DMS114 treated with DMSO at 0.1 percent for 48 hours (cell line): ENCODE data around the gene SLC35G6.

Source experiments
- DNase-seq: peaks from one replicate; lab custom pipeline; 2025; ENCODE audit not compliant: unreplicated experiment; lab: John Stamatoyannopoulos, UW

The SLC35G6 gene

GRCh38 chr17:7499161-7499560 is 17.9 kb downstream of the SLC35G6 start:
- no peak for DNase-seq

- no peak for DNase-seq
These were observed 20.5 kb downstream of the SLC35G6 start for GRCh38 chr17:7501729-7502128.

GRCh38 chr17:7502171-7502847 is 21.1 kb downstream of the SLC35G6 start:
- no peak for DNase-seq

DNA sequence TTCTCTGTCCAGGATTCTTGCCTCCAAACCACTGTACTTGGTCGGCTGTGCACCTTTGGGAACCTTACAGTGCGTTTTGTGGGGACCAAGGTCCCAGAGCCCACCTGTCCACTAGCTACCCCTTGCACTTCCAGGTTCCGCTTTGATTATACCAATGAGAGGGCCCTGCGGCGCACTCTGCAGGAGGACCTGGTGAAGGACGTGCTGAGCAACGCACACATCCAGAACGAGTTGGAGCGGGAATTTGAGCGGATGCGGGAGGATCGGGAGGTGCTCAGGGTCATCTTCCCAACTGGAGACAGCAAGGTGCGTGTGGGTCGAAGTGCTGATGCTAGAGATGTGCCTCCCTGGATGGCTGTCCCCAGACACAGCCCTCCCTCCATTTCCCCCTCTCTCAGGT is 21.7 kb downstream of the SLC35G6 start:
- no peak for DNase-seq

DNA sequence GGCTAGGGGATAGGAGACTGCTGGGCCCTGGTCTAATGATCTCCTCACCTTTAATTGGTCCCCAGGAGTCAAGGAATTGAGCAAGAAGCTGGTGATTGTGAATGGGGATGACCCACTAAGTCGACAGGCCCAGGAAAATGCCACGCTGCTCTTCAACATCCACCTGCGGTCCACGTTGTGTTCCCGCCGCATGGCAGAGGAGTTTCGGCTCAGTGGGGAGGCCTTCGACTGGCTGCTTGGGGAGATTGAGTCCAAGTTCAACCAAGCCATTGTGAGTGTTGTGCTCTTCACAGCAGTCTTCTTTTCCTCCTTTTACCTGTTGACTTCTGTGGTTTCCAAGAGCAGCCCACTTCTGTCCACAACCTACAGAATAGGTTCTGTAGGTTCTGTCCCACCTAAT is 22.3 kb downstream of the SLC35G6 start:
- no peak for DNase-seq

DNA sequence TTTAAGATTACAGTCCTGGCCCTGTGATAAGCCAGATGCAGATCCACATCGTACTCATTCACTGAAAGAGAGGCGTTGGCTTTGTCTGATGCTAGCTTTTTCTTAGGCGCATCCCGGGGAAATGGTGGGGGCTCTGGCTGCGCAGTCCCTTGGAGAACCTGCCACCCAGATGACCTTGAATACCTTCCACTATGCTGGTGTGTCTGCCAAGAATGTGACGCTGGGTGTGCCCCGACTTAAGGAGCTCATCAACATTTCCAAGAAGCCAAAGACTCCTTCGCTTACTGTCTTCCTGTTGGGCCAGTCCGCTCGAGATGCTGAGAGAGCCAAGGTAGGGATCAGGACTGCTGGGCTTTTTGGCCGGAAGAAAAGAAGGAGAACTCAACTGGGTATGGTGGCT is 26.9 kb downstream of the SLC35G6 start:
- DNase-seq = no peak

- no peak for DNase-seq
These were observed 27.6 kb downstream of the SLC35G6 start for GRCh38 chr17:7508846-7509245.

DNA sequence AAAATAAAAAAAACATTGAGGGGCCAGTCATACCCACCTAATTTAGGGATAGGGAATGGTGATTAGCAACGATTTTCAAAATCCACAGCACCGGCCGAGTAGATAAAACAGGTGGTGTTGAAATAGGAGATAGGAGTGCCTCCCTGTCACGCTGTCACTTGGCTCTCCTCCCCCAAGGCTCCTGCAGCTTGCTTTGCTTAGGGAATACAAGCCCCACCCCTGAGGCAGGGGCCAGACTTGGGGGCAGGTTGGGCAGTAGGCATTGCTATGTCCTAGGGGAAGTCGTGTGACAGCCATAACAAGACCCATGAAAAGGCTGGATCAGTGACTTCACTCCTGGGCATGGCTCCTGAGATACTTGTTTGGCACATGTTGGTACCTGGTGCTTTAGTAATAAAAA is 28.7 kb downstream of the SLC35G6 start:
- DNase-seq = no peak

DNA sequence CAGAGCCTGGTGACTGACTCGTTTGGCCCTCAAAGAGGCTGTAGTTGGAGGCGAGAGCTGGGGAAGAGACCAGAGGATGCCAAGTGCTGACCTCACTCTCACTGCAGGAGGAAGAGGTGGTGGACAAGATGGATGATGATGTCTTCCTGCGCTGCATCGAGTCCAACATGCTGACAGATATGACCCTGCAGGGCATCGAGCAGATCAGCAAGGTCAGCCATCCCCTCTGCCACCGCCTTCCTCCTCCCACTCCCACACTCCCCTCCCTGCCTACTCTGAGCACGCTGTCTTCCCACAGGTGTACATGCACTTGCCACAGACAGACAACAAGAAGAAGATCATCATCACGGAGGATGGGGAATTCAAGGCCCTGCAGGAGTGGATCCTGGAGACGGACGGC is 29.9 kb downstream of the SLC35G6 start:
- no peak for DNase-seq

- no peak for DNase-seq
These were observed 30.9 kb downstream of the SLC35G6 start for GRCh38 chr17:7512105-7512504.

GRCh38 chr17:7512824-7513540 is 31.7 kb downstream of the SLC35G6 start:
- no peak for DNase-seq

DNA sequence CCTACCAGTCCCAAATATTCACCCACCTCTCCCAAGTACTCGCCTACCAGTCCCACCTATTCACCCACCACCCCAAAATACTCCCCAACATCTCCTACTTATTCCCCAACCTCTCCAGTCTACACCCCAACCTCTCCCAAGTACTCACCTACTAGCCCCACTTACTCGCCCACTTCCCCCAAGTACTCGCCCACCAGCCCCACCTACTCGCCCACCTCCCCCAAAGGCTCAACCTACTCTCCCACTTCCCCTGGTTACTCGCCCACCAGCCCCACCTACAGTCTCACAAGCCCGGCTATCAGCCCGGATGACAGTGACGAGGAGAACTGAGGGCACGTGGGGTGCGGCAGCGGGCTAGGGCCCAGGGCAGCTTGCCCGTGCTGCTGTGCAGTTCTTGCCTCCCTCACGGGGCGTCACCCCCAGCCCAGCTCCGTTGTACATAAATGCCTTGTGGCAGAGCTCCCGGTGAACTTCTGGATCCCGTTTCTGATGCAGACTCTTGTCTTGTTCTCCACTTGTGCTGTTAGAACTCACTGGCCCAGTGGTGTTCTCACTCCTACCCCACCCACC is 32.7 kb downstream of the SLC35G6 start:
- no peak for DNase-seq

DNA sequence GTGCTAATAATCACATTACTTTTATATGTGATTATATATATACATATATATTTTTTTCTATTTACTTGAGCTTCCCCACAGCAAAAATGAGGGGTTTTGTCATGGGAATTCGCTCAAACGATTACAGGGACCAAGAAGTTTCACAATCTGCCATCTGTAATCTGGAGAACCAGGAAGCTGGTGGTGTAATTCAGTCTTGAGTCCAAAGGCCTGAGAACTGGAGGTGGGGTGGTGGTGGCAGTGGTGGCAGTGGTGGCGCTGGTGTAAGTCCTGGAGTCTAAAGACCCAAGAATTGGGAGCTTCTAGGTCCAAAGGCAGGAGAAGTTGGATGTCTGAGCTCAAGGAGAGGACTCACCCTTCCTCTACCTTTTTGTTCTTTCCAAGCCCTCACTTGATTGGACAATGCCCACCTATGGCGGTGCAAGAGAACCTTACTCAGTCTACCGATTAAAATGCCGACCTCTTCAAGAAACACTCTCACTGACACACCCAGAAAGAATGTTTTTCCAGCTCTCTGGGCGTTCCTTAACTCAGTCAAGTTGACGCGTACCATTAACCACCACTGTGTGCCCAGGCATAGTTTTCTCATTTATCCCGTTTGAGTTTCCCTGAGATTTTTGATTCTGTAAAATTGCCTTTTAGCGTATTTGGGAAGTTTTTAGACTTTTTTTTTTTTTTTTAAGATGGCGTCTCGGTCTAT is 34.8 kb downstream of the SLC35G6 start:
- no peak for DNase-seq

GRCh38 chr17:7523033-7523432 is 41.8 kb downstream of the SLC35G6 start:
- DNase-seq = no peak

DNA sequence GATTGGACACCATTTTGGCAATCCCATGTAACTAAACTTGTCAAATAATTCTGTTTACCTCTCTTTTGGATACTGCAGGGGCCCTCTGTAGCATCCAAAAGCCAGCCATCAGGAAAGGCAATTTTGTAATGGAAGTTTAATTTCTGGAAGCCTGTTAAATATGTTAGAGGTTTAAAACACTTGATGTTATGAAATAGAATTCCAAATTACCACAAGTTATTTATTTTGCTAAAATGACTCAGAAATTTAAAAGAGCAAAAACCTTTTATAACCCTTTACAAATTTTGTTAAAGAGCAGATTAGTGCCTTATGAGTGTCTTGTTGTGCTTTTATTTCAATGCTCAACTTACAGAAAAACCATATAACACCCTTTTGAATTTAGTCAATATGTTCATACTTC is 47.6 kb downstream of the SLC35G6 start:
- DNase-seq = no peak

- no peak for DNase-seq
These were observed 49.0 kb downstream of the SLC35G6 start for GRCh38 chr17:7530023-7530900.
